Caco-2 (cell line): Measurements from ENCODE around the gene TUB. TPM values are rescaled to one million over a fixed set of nuclear protein-coding genes. Genes with fewer than 3 reads are reported as not detected.

Experiments
- BruUV-seq: library from RNA; stranded (reverse); fragments of 400-500 nt; replicated peaks from 2 replicates; lab custom pipeline; 2021; lab: Mats Ljungman, UMichigan
- CTCF ChIA-PET: fragments of 300-600 bp; sonication (Branson Sonifier 250); formaldehyde crosslinking; loops from one replicate; lab custom pipeline; 2022; ENCODE audit warnings: antibody characterized with exemption; lab: Charles Lee
- POLR2A ChIA-PET: fragments of 300-600 bp; sonication (Branson Sonifier 250); formaldehyde crosslinking; loops from one replicate; lab custom pipeline; 2022; ENCODE audit warnings: antibody characterized with exemption; lab: Charles Lee
- DNase-seq, 2 experiments: peaks; one replicate each; pipeline versions ENCODE4 v3.0.0 to v3.0.0-alpha.2; 2020 to 2022
- H3K27me3 ChIP-seq: replicated peaks from 2 replicates; pipeline ENCODE4 v1.6.0; 2011; ENCODE audit warnings: low read length; ENCODE audit not compliant: control insufficient read depth, insufficient read depth
- H3K36me3 ChIP-seq: 2 replicates; pipeline ENCODE4 v1.5.1; 2011; ENCODE audit warnings: low read length; ENCODE audit not compliant: control insufficient read depth, insufficient read depth
- H3K4me1 ChIP-seq: fragments of 250-450 bp; sonication (Bioruptor Pico); 2 replicates; pipeline ENCODE4 v1.5.1; 2020; ENCODE audit warnings: mild to moderate bottlenecking
- H3K4me3 ChIP-seq: 2 replicates; pipeline ENCODE4 v1.5.1; 2011; ENCODE audit warnings: low read depth, mild to moderate bottlenecking, control low read depth, low read length
- H3K9me3 ChIP-seq: fragments of 250-450 bp; sonication (Bioruptor Pico); 2 replicates; pipeline ENCODE4 v1.5.1; 2020; ENCODE audit warnings: mild to moderate bottlenecking, moderate library complexity
- H3K27ac Mint-ChIP-seq: one replicate; pipeline ENCODE4 v1.8.0; 2022; ENCODE audit warnings: mixed read lengths; ENCODE audit not compliant: unreplicated experiment
- H3K27me3 Mint-ChIP-seq: one replicate; pipeline ENCODE4 v1.8.0; 2022; ENCODE audit warnings: mixed read lengths; ENCODE audit not compliant: insufficient read depth, unreplicated experiment
- H3K36me3 Mint-ChIP-seq: one replicate; pipeline ENCODE4 v1.8.0; 2022; ENCODE audit warnings: mild to moderate bottlenecking, mixed read lengths; ENCODE audit not compliant: insufficient read depth, unreplicated experiment
- H3K4me1 Mint-ChIP-seq: one replicate; pipeline ENCODE4 v1.8.0; 2022; ENCODE audit warnings: low read depth, mixed read lengths; ENCODE audit not compliant: unreplicated experiment
- H3K4me3 Mint-ChIP-seq: one replicate; pipeline ENCODE4 v1.8.0; 2022; ENCODE audit warnings: mild to moderate bottlenecking, moderate library complexity, mixed read lengths; ENCODE audit not compliant: unreplicated experiment
- H3K9me3 Mint-ChIP-seq: one replicate; pipeline ENCODE4 v1.8.0; 2022; ENCODE audit warnings: mixed read lengths; ENCODE audit not compliant: unreplicated experiment
- CTCF ChIP-seq, 2 experiments: fragments of 200-600 bp in 1 of 2; IDR thresholded peaks; 1 replicate in 1 of 2; 2 replicates in 1 of 2; pipeline versions ENCODE4 v1.5.1 to v1.8.0; 2011 to 2022; ENCODE audit warnings: antibody characterized with exemption in 1 of 2, control low read depth in 1 of 2, inconsistent platforms in 1 of 2, low read depth in 1 of 2, low read length in 1 of 2, mild to moderate bottlenecking in 1 of 2, moderate library complexity in 1 of 2; ENCODE audit not compliant: insufficient read depth in 1 of 2, severe bottlenecking in 1 of 2, unreplicated experiment in 1 of 2
- intact Hi-C: fragments of 100-400 bp; cut with micrococcal nuclease; formaldehyde crosslinking; loops from one replicate; pipeline ENCODE4 v1.10.0; 2022; ENCODE audit not compliant: unreplicated experiment
- total RNA-seq: library from RNA; stranded (reverse); gene quantifications from 2 replicates; pipeline ENCODE4 v1.2.3, GENCODE V29; 2022

Gene TUB
- total RNA-seq, 1 experiment from 2014 or later: not detected

GRCh38 chr11:8033305-8034105 is 47.5 kb upstream of the TUB start:
- ChIA-PET CTCF (interaction anchor here (0.7 to 4.0 kb wide), 9 partner anchors 16 to 160 kb away, joined by 3 to 103 read pairs (median 4); no protein-coding TSS in a partner anchor), POLR2A (no interaction called here)
- no peak overlapping the region for H3K4me3 ChIP-seq
- H3K9me3 ChIP-seq: no peaks in the 10 kb centered on the region
- H3K27me3 ChIP-seq: no peaks in the 10 kb centered on the region
- H3K4me3 Mint-ChIP-seq: peak overlapping the region; percentile 16
- H3K27ac Mint-ChIP-seq: no peak overlapping the region
- BruUV-seq: no TSS peak
- H3K36me3 ChIP-seq: no peaks in the 10 kb centered on the region
- DNase-seq: peak; percentile 60 to 69
- intact Hi-C loops: loop anchor here (1.0 kb wide), 3 partner anchors 27 to 66 kb away; no protein-coding TSS in a partner anchor
- H3K9me3 Mint-ChIP-seq: no peaks in the 10 kb centered on the region
- peak; percentile 80 to 94 for TF ChIP-seq CTCF (IDR thresholded peaks at IDR 0.05; ENCODE audit: insufficient read depth in 1 of 2, low read depth in 1 of 2, low read length in 1 of 2, severe bottlenecking in 1 of 2, unreplicated experiment in 1 of 2)
- H3K36me3 Mint-ChIP-seq: no peaks in the 10 kb centered on the region
- peaks cover 21% of the 10 kb centered on the region for H3K27me3 Mint-ChIP-seq
- no peaks in the 10 kb centered on the region for H3K4me1 Mint-ChIP-seq
- H3K4me1 ChIP-seq: no peaks in the 10 kb centered on the region

GRCh38 chr11:8034106-8034585 is 46.9 kb upstream of the TUB start:
- DNase-seq: no peak
- Histone ChIP-seq H3K36me3 (no peaks in the 10 kb centered on the region), H3K4me3 (no peak overlapping the region), H3K27me3 (no peaks in the 10 kb centered on the region), H3K4me1 (no peaks in the 10 kb centered on the region), H3K9me3 (no peaks in the 10 kb centered on the region)
- BruUV-seq: no TSS peak
- H3K27ac Mint-ChIP-seq: no peak overlapping the region
- ChIA-PET POLR2A (no interaction called here), CTCF (interaction anchor here (0.9 to 4.0 kb wide), 6 partner anchors 17 to 159 kb away, joined by 3 to 103 read pairs (median 4); no protein-coding TSS in a partner anchor)
- no peaks in the 10 kb centered on the region for H3K36me3 Mint-ChIP-seq
- no peak overlapping the region for H3K4me3 Mint-ChIP-seq
- peaks cover 21% of the 10 kb centered on the region for H3K27me3 Mint-ChIP-seq
- intact Hi-C loops: no loop called here
- no peaks in the 10 kb centered on the region for H3K4me1 Mint-ChIP-seq
- H3K9me3 Mint-ChIP-seq: no peaks in the 10 kb centered on the region
- TF ChIP-seq CTCF (IDR thresholded peaks at IDR 0.05; ENCODE audit: insufficient read depth in 1 of 2, low read depth in 1 of 2, low read length in 1 of 2, severe bottlenecking in 1 of 2, unreplicated experiment in 1 of 2): no peak

GRCh38 chr11:8034604-8035190 is 46.3 kb upstream of the TUB start:
- peaks cover 20% of the 10 kb centered on the region for H3K27me3 Mint-ChIP-seq
- H3K4me1 Mint-ChIP-seq: no peaks in the 10 kb centered on the region
- no peaks in the 10 kb centered on the region for H3K9me3 Mint-ChIP-seq
- no peak for TF ChIP-seq CTCF (IDR thresholded peaks at IDR 0.05; ENCODE audit: insufficient read depth in 1 of 2, low read depth in 1 of 2, low read length in 1 of 2, severe bottlenecking in 1 of 2, unreplicated experiment in 1 of 2)
- ChIA-PET POLR2A (no interaction called here), CTCF (interaction anchor here (0.9 to 4.0 kb wide), 4 partner anchors 29 to 63 kb away, joined by 3 to 103 read pairs (median 16); no protein-coding TSS in a partner anchor)
- H3K36me3 Mint-ChIP-seq: no peaks in the 10 kb centered on the region
- DNase-seq: no peak
- H3K4me3 ChIP-seq: no peak overlapping the region
- no peak overlapping the region for H3K4me3 Mint-ChIP-seq
- intact Hi-C loops: no loop called here
- H3K9me3 ChIP-seq: no peaks in the 10 kb centered on the region
- H3K36me3 ChIP-seq: no peaks in the 10 kb centered on the region
- BruUV-seq: no TSS peak
- H3K27ac Mint-ChIP-seq: no peak overlapping the region
- H3K27me3 ChIP-seq: no peaks in the 10 kb centered on the region
- no peaks in the 10 kb centered on the region for H3K4me1 ChIP-seq
